ENCODE results near the gene KCNK17. TPM values are rescaled to one million over a fixed set of nuclear protein-coding genes. Genes with fewer than 3 reads are reported as not detected.

Gene KCNK17
- total and polyA plus RNA-seq, 7 donors: 0.04 TPM; not detected in 6

- 69 to 76% (median 73%) methylated on average over 9 of the region's 9 CpGs for WGBS, 3 donors
- intact Hi-C loops (cut with DNase I): loop anchor here in 1 of 2 donors (10.0 kb wide), 2 partner anchors 961 to 1691 kb away; partner anchors contain the start of gene UNC5CL
- TF ChIP-seq CTCF (IDR thresholded peaks at IDR 0.05): no peak
These were observed 29.2 kb upstream of the KCNK17 start for GRCh38 chr6:39343396-39343870.

GRCh38 chr6:39342692-39343395 lies 28.6 kb upstream of the KCNK17 start:
- no peak overlapping the region for H3K27ac ChIP-seq

More at GRCh38 chr6:39343396-39343870, 29.2 kb upstream of the KCNK17 start:
- H3K9me3 ChIP-seq: no peaks in the 10 kb centered on the region
- H3K36me3 ChIP-seq (ENCODE audit: insufficient read depth in 1 of 2, low read depth in 1 of 2): no peaks in the 10 kb centered on the region
- no peak for ATAC-seq
- no peak for DNase-seq
- no peak overlapping the region for H3K4me3 ChIP-seq
- no peak overlapping the region for H3K27ac ChIP-seq
- no peaks in the 10 kb centered on the region for H3K4me1 ChIP-seq
- peaks cover 0 to 6% (median 2%) of the 10 kb centered on the region in 3 donors for H3K27me3 ChIP-seq (ENCODE audit: insufficient read depth in 3 of 3, low read length in 2 of 3)

GRCh38 chr6:39341937-39342336 lies 27.7 kb upstream of the KCNK17 start:
- no peak for TF ChIP-seq CTCF (IDR thresholded peaks at IDR 0.05)
- Histone ChIP-seq H3K4me3 (no peak overlapping the region), H3K9me3 (no peaks in the 10 kb centered on the region), H3K27ac (no peak overlapping the region), H3K27me3 (ENCODE audit: insufficient read depth in 3 of 3, low read length in 2 of 3) (peaks cover 0 to 10% (median 3%) of the 10 kb centered on the region in 3 donors), H3K4me1 (no peaks in the 10 kb centered on the region), H3K36me3 (ENCODE audit: insufficient read depth in 1 of 2, low read depth in 1 of 2) (no peaks in the 10 kb centered on the region)
- DNase-seq: no peak
- no peak for ATAC-seq
- WGBS, 3 donors: 82 to 89% (median 88%) methylated on average over 5 of the region's 5 CpGs
- intact Hi-C loops (cut with DNase I): loop anchor here in 1 of 2 donors (10.0 kb wide), 2 partner anchors 963 to 1693 kb away; partner anchors contain the start of gene UNC5CL

More at GRCh38 chr6:39342692-39343395, 28.6 kb upstream of the KCNK17 start:
- no peaks in the 10 kb centered on the region for H3K4me1 ChIP-seq
- WGBS, 3 donors: 70 to 74% (median 73%) methylated on average over 14 of the region's 14 CpGs
- no peaks in the 10 kb centered on the region for H3K9me3 ChIP-seq
- intact Hi-C loops (cut with DNase I): loop anchor here in 1 of 2 donors (10.0 kb wide), 2 partner anchors 962 to 1692 kb away; partner anchors contain the start of gene UNC5CL
- peaks cover 0 to 6% (median 3%) of the 10 kb centered on the region in 3 donors for H3K27me3 ChIP-seq (ENCODE audit: insufficient read depth in 3 of 3, low read length in 2 of 3)
- no peaks in the 10 kb centered on the region for H3K36me3 ChIP-seq (ENCODE audit: insufficient read depth in 1 of 2, low read depth in 1 of 2)
- TF ChIP-seq CTCF (IDR thresholded peaks at IDR 0.05): no peak
- no peak overlapping the region for H3K4me3 ChIP-seq
- ATAC-seq: no peak
- DNase-seq: no peak

GRCh38 chr6:39341352-39341751 lies 27.1 kb upstream of the KCNK17 start:
- peaks cover 0 to 10% (median 3%) of the 10 kb centered on the region in 3 donors for H3K27me3 ChIP-seq (ENCODE audit: insufficient read depth in 3 of 3, low read length in 2 of 3)
- no peaks in the 10 kb centered on the region for H3K4me1 ChIP-seq
- no peaks in the 10 kb centered on the region for H3K9me3 ChIP-seq
- no peak overlapping the region for H3K27ac ChIP-seq
- no peak for TF ChIP-seq CTCF (IDR thresholded peaks at IDR 0.05)
- intact Hi-C loops (cut with DNase I): loop anchor here in 1 of 2 donors (10.0 kb wide), 2 partner anchors 963 to 1693 kb away; partner anchors contain the start of gene UNC5CL
- WGBS, 3 donors: 86 to 93% (median 88%) methylated on average over 3 of the region's 3 CpGs
- H3K4me3 ChIP-seq: no peak overlapping the region
- no peak for ATAC-seq
- no peak for DNase-seq
- no peaks in the 10 kb centered on the region for H3K36me3 ChIP-seq (ENCODE audit: insufficient read depth in 1 of 2, low read depth in 1 of 2)
